K562 (cell line): ENCODE data around the gene UNC5B. TPM values are rescaled to one million over a fixed set of nuclear protein-coding genes. Genes with fewer than 3 reads are reported as not detected.
A peak's percentile ranks its signal among the peaks of the same experiment; 100 is the strongest.

Experiments
- ARID3A ChIP-seq: IDR thresholded peaks from 2 replicates; pipeline ENCODE4 v1.6.1; 2012; ENCODE audit warnings: low read depth, low read length, improper control_type of control experiment, borderline replicate concordance
- BRF1 ChIP-seq: IDR thresholded peaks from 3 replicates; pipeline ENCODE4 v1.6.1; 2011; ENCODE audit warnings: borderline replicate concordance, mild to moderate bottlenecking; ENCODE audit not compliant: insufficient read length; ENCODE audit errors: extremely low read depth
- C11orf30 ChIP-seq: fragments of 450-650 bp; IDR thresholded peaks from 2 replicates; pipeline ENCODE4 v1.6.1; 2016; ENCODE audit warnings: low read depth, mild to moderate bottlenecking
- CGGBP1 ChIP-seq: fragments of 250-450 bp; sonication (Bioruptor Pico); IDR thresholded peaks from 2 replicates; pipeline ENCODE4 v1.9.0; 2021; ENCODE audit warnings: mild to moderate bottlenecking
- DIDO1 ChIP-seq: fragments of 450-650 bp; IDR thresholded peaks from 2 replicates; pipeline ENCODE4 v1.6.1; 2016; ENCODE audit warnings: low read depth, missing biosample characterization, missing genetic modification characterization
- E2F5 ChIP-seq: sonication (generic); formaldehyde crosslinking; IDR thresholded peaks from 2 replicates; pipeline ENCODE4 v1.8.0; 2022; ENCODE audit warnings: mild to moderate bottlenecking, missing genetic modification reagents
- EHMT2 ChIP-seq: fragments of 450-650 bp; IDR thresholded peaks from 2 replicates; pipeline ENCODE4 v1.6.1; 2018; ENCODE audit warnings: antibody characterized with exemption
- GTF2A2 ChIP-seq: IDR thresholded peaks from 2 replicates; pipeline ENCODE4 v1.6.1; 2016; ENCODE audit warnings: mild to moderate bottlenecking, missing genetic modification characterization, missing compliant biosample characterization
- HOMEZ ChIP-seq: fragments of 250-450 bp; sonication (Bioruptor Pico); IDR thresholded peaks from 2 replicates; pipeline ENCODE4 v1.4.0; 2020; ENCODE audit warnings: mild to moderate bottlenecking, moderate library complexity
- MEF2D ChIP-seq: conservative IDR thresholded peaks from 2 replicates; pipeline ENCODE4 v1.6.1; 2016; ENCODE audit warnings: low read depth, missing genetic modification characterization, missing compliant biosample characterization
- NELFE ChIP-seq: IDR thresholded peaks from 2 replicates; pipeline ENCODE4 v1.6.1; 2011; ENCODE audit warnings: mild to moderate bottlenecking; ENCODE audit not compliant: insufficient read depth, insufficient read length
- NFYB ChIP-seq: IDR thresholded peaks from 2 replicates; pipeline ENCODE4 v1.6.1; 2011; ENCODE audit warnings: mild to moderate bottlenecking, moderate library complexity; ENCODE audit not compliant: insufficient read length; ENCODE audit errors: extremely low read depth
- POLR2B ChIP-seq: fragments of 450-650 bp; IDR thresholded peaks from 2 replicates; pipeline ENCODE4 v1.6.1; 2018; ENCODE audit warnings: low read depth; ENCODE audit not compliant: partially characterized antibody
- THRB ChIP-seq: fragments of 450-650 bp; formaldehyde crosslinking; conservative IDR thresholded peaks from 2 replicates; pipeline ENCODE4 v1.4.0; 2022; ENCODE audit warnings: mild to moderate bottlenecking, missing genetic modification characterization
- TRIM28 ChIP-seq: fragments of 450-650 bp; IDR thresholded peaks from 2 replicates; pipeline ENCODE4 v1.6.1; 2017
- ZNF134 ChIP-seq: fragments of 250-450 bp; sonication (Bioruptor Pico); conservative IDR thresholded peaks from 2 replicates; pipeline ENCODE4 v1.4.0; 2020
- ZNF274 ChIP-seq: IDR thresholded peaks from 2 replicates; pipeline ENCODE4 v1.6.1; 2011; ENCODE audit warnings: low read depth, mild to moderate bottlenecking, low read length, moderate library complexity, borderline replicate concordance
- ZNF518B ChIP-seq: fragments of 250-450 bp; sonication (Bioruptor Pico); IDR thresholded peaks from 2 replicates; pipeline ENCODE4 v1.5.0; 2021; ENCODE audit warnings: mild to moderate bottlenecking, moderate library complexity
- polyA plus RNA-seq, 8 experiments: library from polyadenylated mRNA; depleted of rRNA in 4 of 8; stranded (reverse) in 5 of 8; unstranded in 3 of 8; fragments of >200 nt; fragmentation: Nextera tagmentation in 2 of 8; fragmentation: Illumina TruSeq in 1 of 8; extraction: Ambion mirVana in 2 of 8; extraction: Trizol in 1 of 8; gene quantifications; 2 replicates each; pipeline versions ENCODE4 v1.2.1 to v1.2.3, GENCODE V29; 2011 to 2014; ENCODE audit warnings: inconsistent platforms in 1 of 8, missing spikeins in 1 of 8
- total RNA-seq, 7 experiments: library from RNA; depleted of rRNA in 6 of 7; stranded (reverse); fragments of >200 nt in 6 of 7; fragmentation: Illumina TruSeq in 2 of 7; extraction: Trizol in 2 of 7; gene quantifications; 2 replicates each; pipeline versions ENCODE4 v1.2.1 to v1.2.3, GENCODE V29; 2011 to 2021; ENCODE audit warnings: low replicate concordance in 1 of 7

The UNC5B gene
- total and polyA plus RNA-seq, 9 of the 15 experiments (the other 6 are each of a cell fraction or from before 2014, with no cell fraction given): 0.10 to 8.4 (median 2.1) TPM

- TF ChIP-seq HOMEZ: peak; percentile 78; the same call in 1 of the 2 replicates
- TF ChIP-seq ZNF274: no peak
- TF ChIP-seq POLR2B: no peak
- no peak for TF ChIP-seq C11orf30
- TF ChIP-seq THRB (CRISPR knock-in tag): peak; percentile 87; the same call in 1 of the 2 replicates
- TF ChIP-seq MEF2D (tag): peak; percentile 17; the same call in 1 of the 2 replicates
- TF ChIP-seq GTF2A2: peak; percentile 72; the same call in 1 of the 2 replicates
- no peak for TF ChIP-seq E2F5 (CRISPR knock-in tag)
- no peak for TF ChIP-seq EHMT2
- no peak; the same call in 1 of the 2 replicates for TF ChIP-seq ZNF134 (CRISPR knock-in tag)
- TF ChIP-seq BRF1: no peak
- no peak for TF ChIP-seq NELFE
- TF ChIP-seq TRIM28: no peak; the same call in 1 of the 2 replicates
- TF ChIP-seq CGGBP1 (CRISPR knock-in tag): no peak
- no peak for TF ChIP-seq NFYB
- no peak for TF ChIP-seq DIDO1 (tag)
- no peak for TF ChIP-seq ZNF518B (CRISPR knock-in tag)
- TF ChIP-seq ARID3A: no peak
Measured at GRCh38 chr10:71266147-71266917, 54.0 kb downstream of the UNC5B start (continued).
